Neural cell (in vitro differentiated cells): ENCODE results near the gene CNTNAP2. TPM values are rescaled to one million over a fixed set of nuclear protein-coding genes. Genes with fewer than 3 reads are reported as not detected.
A peak's percentile ranks its signal among the peaks of the same experiment; 100 is the strongest.

ENCODE experiments used
- H2AFZ ChIP-seq: fragments of 200-600, 300-800 bp; sonication (generic), shearing (Covaris generic); 2 replicates; pipeline ENCODE4 v1.6.0; 2014; ENCODE audit warnings: low read depth, mild to moderate bottlenecking, antibody characterized with exemption, low read length, moderate library complexity
- H3F3A ChIP-seq: fragments of 200-600 bp; shearing (Covaris generic); 2 replicates; pipeline ENCODE4 v1.6.1; 2016; ENCODE audit warnings: mild to moderate bottlenecking, moderate library complexity, mixed read lengths, antibody characterized with exemption, low read length; ENCODE audit not compliant: insufficient read depth, poor library complexity, severe bottlenecking
- H3K27ac ChIP-seq: fragments of 200-600, 300-800 bp; sonication (generic), shearing (Covaris generic); 2 replicates; pipeline ENCODE4 v1.5.1; 2014; ENCODE audit warnings: mild to moderate bottlenecking, low read length, moderate library complexity
- H3K27me3 ChIP-seq: fragments of 300-800, 200-600 bp; sonication (generic), shearing (Covaris generic); 2 replicates; pipeline ENCODE4 v1.6.0; 2014; ENCODE audit warnings: mild to moderate bottlenecking, low read depth, low read length, moderate library complexity; ENCODE audit not compliant: insufficient read depth
- H3K36me3 ChIP-seq: fragments of 300-800, 200-600 bp; sonication (generic), shearing (Covaris generic); 2 replicates; pipeline ENCODE4 v1.5.1; 2014; ENCODE audit warnings: mild to moderate bottlenecking, antibody characterized with exemption, low read length, moderate library complexity; ENCODE audit not compliant: insufficient read depth
- H3K4me2 ChIP-seq: fragments of 300-800, 200-600 bp; sonication (generic), shearing (Covaris generic); 2 replicates; pipeline ENCODE4 v1.6.0; 2014; ENCODE audit warnings: mild to moderate bottlenecking, low read length
- H3K4me3 ChIP-seq: fragments of 300-800, 200-600 bp; sonication (generic), shearing (Covaris generic); 2 replicates; pipeline ENCODE4 v1.5.1; 2014; ENCODE audit warnings: mild to moderate bottlenecking, low read length, moderate library complexity
- H3K79me2 ChIP-seq: fragments of 200-600 bp; shearing (Covaris generic); replicated peaks from 2 replicates; pipeline ENCODE4 v1.6.0; 2014; ENCODE audit warnings: mild to moderate bottlenecking, low read length, moderate library complexity; ENCODE audit not compliant: insufficient read depth
- H3K9ac ChIP-seq: fragments of 300-800, 200-600 bp; sonication (generic), shearing (Covaris generic); 2 replicates; pipeline ENCODE4 v1.6.1; 2016; ENCODE audit warnings: mild to moderate bottlenecking, low read length, mixed read lengths
- H3K9me2 ChIP-seq: fragments of 200-600 bp; shearing (Covaris generic); 2 replicates; pipeline ENCODE4 v1.6.1; 2016; ENCODE audit warnings: mild to moderate bottlenecking, low read length, mixed read lengths; ENCODE audit not compliant: insufficient read depth
- H3K9me3 ChIP-seq: fragments of 200-600, 300-800 bp; sonication (generic), shearing (Covaris generic); 2 replicates; pipeline ENCODE4 v1.6.1; 2016; ENCODE audit warnings: mild to moderate bottlenecking, mixed run types, low read length, moderate library complexity, mixed read lengths
- H4K20me1 ChIP-seq: fragments of 200-600 bp; shearing (Covaris generic); 2 replicates; pipeline ENCODE4 v1.6.1; 2016; ENCODE audit warnings: mild to moderate bottlenecking, mixed run types; ENCODE audit not compliant: insufficient read depth
- EP300 ChIP-seq: fragments of 450-650 bp; conservative IDR thresholded peaks from 2 replicates; pipeline ENCODE4 v1.6.1; 2014; ENCODE audit warnings: antibody characterized with exemption, mild to moderate bottlenecking, moderate library complexity; ENCODE audit not compliant: poor library complexity, severe bottlenecking
- EZH2 ChIP-seq: fragments of 200-600, 300-800 bp; shearing (Covaris generic), sonication (generic); IDR thresholded peaks from 2 replicates; pipeline ENCODE4 v1.6.1; 2014; ENCODE audit warnings: antibody characterized with exemption, low read length, borderline replicate concordance, mild to moderate bottlenecking; ENCODE audit not compliant: insufficient read depth, poor library complexity, severe bottlenecking
- MXI1 ChIP-seq: fragments of 450-650 bp; conservative IDR thresholded peaks from 2 replicates; pipeline ENCODE4 v1.6.1; 2014; ENCODE audit warnings: antibody characterized with exemption, mild to moderate bottlenecking; ENCODE audit not compliant: poor library complexity, severe bottlenecking
- POLR2AphosphoS5 ChIP-seq: IDR thresholded peaks from 2 replicates; pipeline ENCODE4 v1.6.1; 2012
- RAD21 ChIP-seq: fragments of 450-650 bp; conservative IDR thresholded peaks from 2 replicates; pipeline ENCODE4 v1.6.1; 2014; ENCODE audit warnings: antibody characterized with exemption, mild to moderate bottlenecking, moderate library complexity
- SMC3 ChIP-seq: fragments of 450-650 bp; conservative IDR thresholded peaks from 2 replicates; pipeline ENCODE4 v1.6.1; 2014; ENCODE audit warnings: antibody characterized with exemption, mild to moderate bottlenecking, moderate library complexity; ENCODE audit not compliant: poor library complexity
- TAF1 ChIP-seq: IDR thresholded peaks from 2 replicates; pipeline ENCODE4 v1.6.1; 2012; ENCODE audit warnings: low read depth
- polyA plus RNA-seq: library from polyadenylated mRNA; depleted of rRNA; stranded (reverse); fragments of >200 nt; gene quantifications from 2 replicates; pipeline ENCODE4 v1.2.3, GENCODE V29; 2014
- TF ChIP-seq, protein P1 (sequence below): IDR thresholded peaks from 2 replicates; pipeline ENCODE4 v1.6.1; 2012; ENCODE audit warnings: borderline replicate concordance
- TF ChIP-seq, protein P2 (sequence below): fragments of 450-650 bp; IDR thresholded peaks from 2 replicates; pipeline ENCODE4 v1.5.1; 2014; ENCODE audit warnings: antibody characterized with exemption, mild to moderate bottlenecking, moderate library complexity; ENCODE audit not compliant: poor library complexity, severe bottlenecking

Gene CNTNAP2
- polyA plus RNA-seq, 1 donor from 2014 or later: 276 TPM

GRCh38 chr7:147014286-147014955, 897.8 kb downstream of the CNTNAP2 start:
- Histone ChIP-seq H3K4me3 (no peak overlapping the region), H3K4me2 (no peak overlapping the region), H3K9ac (no peak overlapping the region), H3K36me3 (no peaks in the 10 kb centered on the region), H3K27me3 (no peaks in the 10 kb centered on the region), H2AFZ (no peak overlapping the region), H3K27ac (no peak overlapping the region), H3K79me2 (no peaks in the 10 kb centered on the region), H3K9me3 (no peaks in the 10 kb centered on the region), H3F3A (peaks cover 4% of the 10 kb centered on the region), H4K20me1 (no peaks in the 10 kb centered on the region), H3K9me2 (no peaks in the 10 kb centered on the region)
- TF ChIP-seq MXI1: no peak
- TF ChIP-seq, protein P1, sequence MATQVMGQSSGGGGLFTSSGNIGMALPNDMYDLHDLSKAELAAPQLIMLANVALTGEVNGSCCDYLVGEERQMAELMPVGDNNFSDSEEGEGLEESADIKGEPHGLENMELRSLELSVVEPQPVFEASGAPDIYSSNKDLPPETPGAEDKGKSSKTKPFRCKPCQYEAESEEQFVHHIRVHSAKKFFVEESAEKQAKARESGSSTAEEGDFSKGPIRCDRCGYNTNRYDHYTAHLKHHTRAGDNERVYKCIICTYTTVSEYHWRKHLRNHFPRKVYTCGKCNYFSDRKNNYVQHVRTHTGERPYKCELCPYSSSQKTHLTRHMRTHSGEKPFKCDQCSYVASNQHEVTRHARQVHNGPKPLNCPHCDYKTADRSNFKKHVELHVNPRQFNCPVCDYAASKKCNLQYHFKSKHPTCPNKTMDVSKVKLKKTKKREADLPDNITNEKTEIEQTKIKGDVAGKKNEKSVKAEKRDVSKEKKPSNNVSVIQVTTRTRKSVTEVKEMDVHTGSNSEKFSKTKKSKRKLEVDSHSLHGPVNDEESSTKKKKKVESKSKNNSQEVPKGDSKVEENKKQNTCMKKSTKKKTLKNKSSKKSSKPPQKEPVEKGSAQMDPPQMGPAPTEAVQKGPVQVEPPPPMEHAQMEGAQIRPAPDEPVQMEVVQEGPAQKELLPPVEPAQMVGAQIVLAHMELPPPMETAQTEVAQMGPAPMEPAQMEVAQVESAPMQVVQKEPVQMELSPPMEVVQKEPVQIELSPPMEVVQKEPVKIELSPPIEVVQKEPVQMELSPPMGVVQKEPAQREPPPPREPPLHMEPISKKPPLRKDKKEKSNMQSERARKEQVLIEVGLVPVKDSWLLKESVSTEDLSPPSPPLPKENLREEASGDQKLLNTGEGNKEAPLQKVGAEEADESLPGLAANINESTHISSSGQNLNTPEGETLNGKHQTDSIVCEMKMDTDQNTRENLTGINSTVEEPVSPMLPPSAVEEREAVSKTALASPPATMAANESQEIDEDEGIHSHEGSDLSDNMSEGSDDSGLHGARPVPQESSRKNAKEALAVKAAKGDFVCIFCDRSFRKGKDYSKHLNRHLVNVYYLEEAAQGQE: no peak
- no peak for TF ChIP-seq POLR2AphosphoS5
- no peak for TF ChIP-seq RAD21
- no peak for TF ChIP-seq TAF1
- TF ChIP-seq EZH2: no peak
- no peak for TF ChIP-seq EP300
- TF ChIP-seq, protein P2, sequence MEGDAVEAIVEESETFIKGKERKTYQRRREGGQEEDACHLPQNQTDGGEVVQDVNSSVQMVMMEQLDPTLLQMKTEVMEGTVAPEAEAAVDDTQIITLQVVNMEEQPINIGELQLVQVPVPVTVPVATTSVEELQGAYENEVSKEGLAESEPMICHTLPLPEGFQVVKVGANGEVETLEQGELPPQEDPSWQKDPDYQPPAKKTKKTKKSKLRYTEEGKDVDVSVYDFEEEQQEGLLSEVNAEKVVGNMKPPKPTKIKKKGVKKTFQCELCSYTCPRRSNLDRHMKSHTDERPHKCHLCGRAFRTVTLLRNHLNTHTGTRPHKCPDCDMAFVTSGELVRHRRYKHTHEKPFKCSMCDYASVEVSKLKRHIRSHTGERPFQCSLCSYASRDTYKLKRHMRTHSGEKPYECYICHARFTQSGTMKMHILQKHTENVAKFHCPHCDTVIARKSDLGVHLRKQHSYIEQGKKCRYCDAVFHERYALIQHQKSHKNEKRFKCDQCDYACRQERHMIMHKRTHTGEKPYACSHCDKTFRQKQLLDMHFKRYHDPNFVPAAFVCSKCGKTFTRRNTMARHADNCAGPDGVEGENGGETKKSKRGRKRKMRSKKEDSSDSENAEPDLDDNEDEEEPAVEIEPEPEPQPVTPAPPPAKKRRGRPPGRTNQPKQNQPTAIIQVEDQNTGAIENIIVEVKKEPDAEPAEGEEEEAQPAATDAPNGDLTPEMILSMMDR: no peak
- TF ChIP-seq SMC3: no peak

- Histone ChIP-seq H3K9me3 (no peaks in the 10 kb centered on the region), H4K20me1 (no peaks in the 10 kb centered on the region), H2AFZ (no peak overlapping the region), H3K27me3 (no peaks in the 10 kb centered on the region), H3K4me3 (no peak overlapping the region), H3K36me3 (no peaks in the 10 kb centered on the region), H3F3A (peaks cover 4% of the 10 kb centered on the region), H3K9ac (no peak overlapping the region), H3K27ac (peak overlapping the region; percentile 46), H3K79me2 (no peaks in the 10 kb centered on the region), H3K4me2 (no peak overlapping the region), H3K9me2 (no peaks in the 10 kb centered on the region)
- TF ChIP-seq POLR2AphosphoS5 (peak; percentile 38), TAF1 (no peak), EP300 (peak; percentile 96)
- TF ChIP-seq, protein P1: peak; percentile 77
Measured at GRCh38 chr7:147015999-147016398, 899.4 kb downstream of the CNTNAP2 start.
